ENCODE results near the gene GSTP1.

The GSTP1 gene

GRCh38 chr11:67564230-67564629, 19.4 kb upstream of the GSTP1 start:
- TF ChIP-seq, protein P1, sequence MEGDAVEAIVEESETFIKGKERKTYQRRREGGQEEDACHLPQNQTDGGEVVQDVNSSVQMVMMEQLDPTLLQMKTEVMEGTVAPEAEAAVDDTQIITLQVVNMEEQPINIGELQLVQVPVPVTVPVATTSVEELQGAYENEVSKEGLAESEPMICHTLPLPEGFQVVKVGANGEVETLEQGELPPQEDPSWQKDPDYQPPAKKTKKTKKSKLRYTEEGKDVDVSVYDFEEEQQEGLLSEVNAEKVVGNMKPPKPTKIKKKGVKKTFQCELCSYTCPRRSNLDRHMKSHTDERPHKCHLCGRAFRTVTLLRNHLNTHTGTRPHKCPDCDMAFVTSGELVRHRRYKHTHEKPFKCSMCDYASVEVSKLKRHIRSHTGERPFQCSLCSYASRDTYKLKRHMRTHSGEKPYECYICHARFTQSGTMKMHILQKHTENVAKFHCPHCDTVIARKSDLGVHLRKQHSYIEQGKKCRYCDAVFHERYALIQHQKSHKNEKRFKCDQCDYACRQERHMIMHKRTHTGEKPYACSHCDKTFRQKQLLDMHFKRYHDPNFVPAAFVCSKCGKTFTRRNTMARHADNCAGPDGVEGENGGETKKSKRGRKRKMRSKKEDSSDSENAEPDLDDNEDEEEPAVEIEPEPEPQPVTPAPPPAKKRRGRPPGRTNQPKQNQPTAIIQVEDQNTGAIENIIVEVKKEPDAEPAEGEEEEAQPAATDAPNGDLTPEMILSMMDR (IDR thresholded peaks at IDR 0.05; ENCODE audit: low read depth, low read length): no peak
- H3K4me3 ChIP-seq (replicated peaks in 1 of 2; ENCODE audit: low read depth in 2 of 2, low read length in 2 of 2): no peak overlapping the region
- DNase-seq (ENCODE audit: low read depth in 2 of 2): peak in 1 of 2 donors; percentile 43

- no peak for DNase-seq (ENCODE audit: low read depth in 2 of 2)
- TF ChIP-seq, protein P1 (IDR thresholded peaks at IDR 0.05; ENCODE audit: low read depth, low read length): no peak
- no peak overlapping the region for H3K4me3 ChIP-seq (replicated peaks in 1 of 2; ENCODE audit: low read depth in 2 of 2, low read length in 2 of 2)
These were observed 12.2 kb upstream of the GSTP1 start for GRCh38 chr11:67571443-67571842.

DNA sequence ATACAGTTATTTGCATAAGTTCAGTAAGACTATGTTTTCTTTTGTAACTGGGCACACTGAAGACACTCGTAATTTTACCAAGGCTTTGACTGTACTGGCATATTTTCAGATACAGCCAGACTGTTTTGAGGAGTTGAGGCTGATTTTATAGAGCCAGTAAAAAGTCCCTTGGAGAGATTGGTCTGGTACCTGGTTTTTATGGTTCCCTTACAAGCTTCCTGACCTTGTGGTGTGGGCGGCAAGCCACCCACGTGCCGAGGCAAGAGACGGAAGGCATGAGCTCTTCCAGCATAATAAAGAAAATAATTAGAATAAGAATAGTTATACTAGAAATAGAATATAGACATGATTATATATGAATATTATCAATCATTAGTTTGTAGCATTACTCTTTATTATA, 11.3 kb upstream of the GSTP1 start:
- no peak overlapping the region for H3K4me3 ChIP-seq (replicated peaks in 1 of 2; ENCODE audit: low read depth in 2 of 2, low read length in 2 of 2)
- TF ChIP-seq, protein P1 (IDR thresholded peaks at IDR 0.05; ENCODE audit: low read depth, low read length): no peak
- DNase-seq (ENCODE audit: low read depth in 2 of 2): no peak

DNA sequence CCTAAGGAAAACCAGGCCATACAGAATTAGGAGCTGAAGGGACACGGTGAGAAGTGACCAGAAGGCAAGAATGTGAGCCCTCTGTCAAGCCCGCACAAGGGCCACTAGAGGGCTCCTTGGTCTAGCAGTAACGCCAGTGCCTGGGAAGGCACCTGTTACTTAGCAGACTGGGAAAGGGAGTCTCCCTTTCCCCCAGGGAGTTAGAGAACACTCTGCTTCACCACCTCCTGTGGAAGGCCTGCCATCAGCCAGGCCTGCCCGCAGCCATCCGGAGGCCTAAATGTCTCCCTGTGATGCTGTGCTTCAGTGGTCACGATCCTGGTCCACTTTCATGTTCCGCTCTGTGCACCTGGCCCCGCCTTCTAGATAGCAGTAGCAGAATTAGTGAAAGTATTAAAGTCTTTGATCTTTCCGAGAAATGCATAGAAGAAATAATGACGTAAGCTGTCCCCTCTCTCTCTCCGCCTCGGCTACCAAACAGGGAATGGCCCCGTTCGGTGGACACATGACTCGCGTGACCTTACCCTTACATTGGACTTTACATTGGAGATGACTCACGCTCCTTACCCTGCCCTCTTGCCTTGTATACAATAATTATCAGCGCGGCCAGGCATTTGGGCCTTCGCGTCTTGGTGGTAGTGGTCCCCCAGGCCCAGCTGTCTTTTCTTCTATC, 10.7 kb upstream of the GSTP1 start:
- DNase-seq (ENCODE audit: low read depth in 2 of 2): peak; percentile 65 to 67
- TF ChIP-seq, protein P1 (IDR thresholded peaks at IDR 0.05; ENCODE audit: low read depth, low read length): peak; percentile 77
- H3K4me3 ChIP-seq (replicated peaks in 1 of 2; ENCODE audit: low read depth in 2 of 2, low read length in 2 of 2): no peak overlapping the region

DNA sequence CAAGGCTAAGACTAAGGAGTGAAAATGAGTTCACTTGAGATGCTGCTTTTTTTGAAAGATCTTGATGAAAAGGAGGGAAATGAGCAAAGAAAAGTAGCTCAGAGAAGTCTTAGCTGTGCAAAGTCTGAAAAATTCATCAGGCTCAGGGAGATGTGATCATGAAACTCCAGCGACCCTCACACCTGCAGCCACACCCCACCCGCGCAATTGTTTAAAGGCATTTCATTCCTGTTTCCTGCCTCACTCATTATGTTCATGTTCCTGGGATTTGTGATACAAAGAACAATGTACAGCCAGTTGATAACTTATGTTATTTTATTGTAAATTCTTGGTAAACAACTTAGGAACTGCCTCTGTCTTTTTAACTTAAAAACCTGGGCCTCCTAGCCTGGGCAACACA, 8.7 kb upstream of the GSTP1 start:
- H3K4me3 ChIP-seq (replicated peaks in 1 of 2; ENCODE audit: low read depth in 2 of 2, low read length in 2 of 2): no peak overlapping the region
- peak in 1 of 2 donors; percentile 29 for DNase-seq (ENCODE audit: low read depth in 2 of 2)
- TF ChIP-seq, protein P1 (IDR thresholded peaks at IDR 0.05; ENCODE audit: low read depth, low read length): no peak

DNA sequence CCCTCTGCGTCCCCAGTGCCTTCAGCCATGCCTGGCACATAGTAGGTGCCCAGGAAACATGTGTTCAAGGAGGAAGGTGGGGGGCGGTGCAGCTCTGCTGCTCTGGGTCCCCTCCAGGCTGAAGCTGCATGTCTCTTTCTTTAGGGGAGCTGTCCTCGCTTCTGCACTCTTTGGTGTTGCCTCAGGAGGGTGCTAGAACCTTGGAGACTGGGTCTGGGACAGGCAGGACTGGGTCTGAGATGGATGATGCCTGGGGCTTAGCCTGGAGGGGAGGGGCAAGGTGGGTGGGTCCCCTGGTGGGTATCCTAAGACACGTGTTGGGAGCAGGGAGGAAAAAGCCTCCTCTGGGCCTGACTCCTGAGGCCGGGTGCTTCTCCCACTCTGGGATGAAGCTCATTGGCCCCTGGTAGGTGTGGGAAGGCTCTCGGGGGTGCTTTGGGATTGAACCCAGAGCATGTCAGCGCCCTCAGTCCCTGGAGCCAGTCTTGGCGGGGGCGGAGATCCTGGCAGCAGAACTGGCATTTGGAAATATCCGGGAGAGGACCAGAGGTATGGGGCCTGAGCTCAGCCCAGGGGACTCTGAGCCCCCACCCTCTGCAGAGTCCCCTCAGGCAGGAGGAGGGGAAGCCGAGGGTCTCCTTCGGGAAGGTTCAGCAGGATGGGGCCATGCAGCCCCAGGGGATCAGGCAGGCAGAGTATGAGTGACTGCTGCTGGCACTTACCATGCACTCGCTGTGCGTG, 6.7 kb upstream of the GSTP1 start:
- DNase-seq (ENCODE audit: low read depth in 2 of 2): no peak
- TF ChIP-seq, protein P1 (IDR thresholded peaks at IDR 0.05; ENCODE audit: low read depth, low read length): no peak
- no peak overlapping the region for H3K4me3 ChIP-seq (replicated peaks in 1 of 2; ENCODE audit: low read depth in 2 of 2, low read length in 2 of 2)

Data from cardiac fibroblast (primary cell).